ENCODE measurements around the gene PSMG1. TPM values are rescaled to one million over a fixed set of nuclear protein-coding genes. Genes with fewer than 3 reads are reported as not detected.

The PSMG1 gene
- total and polyA plus RNA-seq, 9 of the 15 experiments (the other 6 are each of a cell fraction or from before 2014, with no cell fraction given), result 54.5 to 427 (median 328) TPM

DNA sequence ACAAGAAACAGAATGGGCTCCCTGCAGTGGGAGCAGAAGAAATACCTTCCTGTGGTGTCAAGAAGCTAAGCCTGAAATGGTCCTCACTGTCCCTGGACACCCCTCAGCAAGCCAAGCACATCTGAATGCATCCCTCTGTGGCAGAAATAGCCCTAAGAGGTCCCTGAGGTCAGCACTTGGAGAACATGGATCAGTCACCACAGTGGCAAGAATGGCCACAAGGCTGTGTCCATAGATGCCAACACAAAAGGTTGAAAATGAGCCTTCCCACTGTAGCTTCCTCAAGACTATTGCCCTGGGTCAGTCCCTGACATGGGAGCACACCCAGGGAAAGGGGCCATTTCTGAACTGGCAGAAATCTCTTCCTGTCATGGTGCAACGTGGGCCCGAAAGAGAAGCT lies 27.7 kb downstream of the PSMG1 start:
- intact Hi-C loops (cut with micrococcal nuclease) (no loop called here), in situ Hi-C loops (cut with MboI) (no loop called here)
- Histone ChIP-seq H3K9me3 (replicated peaks; ENCODE audit: control insufficient read depth, insufficient read depth, low read depth, low read length) (no peaks in the 10 kb centered on the region), H3K36me3 (ENCODE audit: control insufficient read depth, insufficient read depth, low read length) (no peaks in the 10 kb centered on the region), H3K79me2 (ENCODE audit: control insufficient read depth, insufficient read depth, low read length) (no peaks in the 10 kb centered on the region), H4K20me1 (replicated peaks; ENCODE audit: control insufficient read depth, insufficient read depth, low read length) (no peaks in the 10 kb centered on the region), H3K27ac (ENCODE audit: extremely low read depth, low read depth, low read length) (no peak overlapping the region), H3K9me1 (ENCODE audit: control insufficient read depth, insufficient read depth, low read length) (no peaks in the 10 kb centered on the region), H3K4me3 (no peak overlapping the region), H3K9ac (ENCODE audit: insufficient read depth in 1 of 2, low read depth in 2 of 2, low read length in 2 of 2) (no peak overlapping the region), H2AFZ (ENCODE audit: low read depth, low read length) (no peak overlapping the region), H3K27me3 (ENCODE audit: control insufficient read depth in 2 of 2, insufficient read depth in 2 of 2, low read length in 2 of 2) (peaks cover 5 to 14% of the 10 kb centered on the region in 2 experiments; a peak in 3 of 5 replicates), H3K4me1 (replicated peaks in 1 of 2; ENCODE audit: control insufficient read depth in 2 of 2, insufficient read depth in 2 of 2, low read length in 2 of 2) (no peaks in the 10 kb centered on the region), H3K4me2 (ENCODE audit: insufficient read depth, low read length) (no peak overlapping the region)
- WGBS (ENCODE audit: insufficient coverage, low coverage, missing lambda C conversion rate), result 5% methylated on average over 2 of the region's 2 CpGs
- ATAC-seq, result no peak
- no peak for DNase-seq (ENCODE audit: extremely low read depth in 1 of 4, low spot score in 3 of 4)
- POLR2A ChIA-PET, result interaction anchor here (0.6 kb wide), 1 partner anchor 16 kb away, joined by 3 read pairs; no protein-coding TSS in a partner anchor
- CTCF ChIA-PET (ENCODE audit: low intra/inter-chr PET ratio), result no interaction called here
- peak; percentile 35 for FAIRE-seq
- BruUV-seq (replicated peaks), result no TSS peak
- TF ChIP-seq ZKSCAN8 (CRISPR knock-in tag; IDR thresholded peaks at IDR 0.05), result no peak
- no peak for TF ChIP-seq MEF2A (IDR thresholded peaks at IDR 0.05; ENCODE audit: control insufficient read depth, low read depth, low read length)
- TF ChIP-seq, protein P1, sequence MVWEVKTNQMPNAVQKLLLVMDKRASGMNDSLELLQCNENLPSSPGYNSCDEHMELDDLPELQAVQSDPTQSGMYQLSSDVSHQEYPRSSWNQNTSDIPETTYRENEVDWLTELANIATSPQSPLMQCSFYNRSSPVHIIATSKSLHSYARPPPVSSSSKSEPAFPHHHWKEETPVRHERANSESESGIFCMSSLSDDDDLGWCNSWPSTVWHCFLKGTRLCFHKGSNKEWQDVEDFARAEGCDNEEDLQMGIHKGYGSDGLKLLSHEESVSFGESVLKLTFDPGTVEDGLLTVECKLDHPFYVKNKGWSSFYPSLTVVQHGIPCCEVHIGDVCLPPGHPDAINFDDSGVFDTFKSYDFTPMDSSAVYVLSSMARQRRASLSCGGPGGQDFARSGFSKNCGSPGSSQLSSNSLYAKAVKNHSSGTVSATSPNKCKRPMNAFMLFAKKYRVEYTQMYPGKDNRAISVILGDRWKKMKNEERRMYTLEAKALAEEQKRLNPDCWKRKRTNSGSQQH (CRISPR knock-in tag; IDR thresholded peaks at IDR 0.05), result no peak
- TF ChIP-seq KAT7 (CRISPR knock-in tag; IDR thresholded peaks at IDR 0.05; ENCODE audit: borderline replicate concordance), result no peak
- TF ChIP-seq, protein P2, sequence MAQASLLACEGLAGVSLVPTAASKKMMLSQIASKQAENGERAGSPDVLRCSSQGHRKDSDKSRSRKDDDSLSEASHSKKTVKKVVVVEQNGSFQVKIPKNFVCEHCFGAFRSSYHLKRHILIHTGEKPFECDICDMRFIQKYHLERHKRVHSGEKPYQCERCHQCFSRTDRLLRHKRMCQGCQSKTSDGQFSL (CRISPR knock-in tag; IDR thresholded peaks at IDR 0.05), result no peak
- TF ChIP-seq, protein P2 (tag; IDR thresholded peaks at IDR 0.05), result no peak
- TF ChIP-seq SMAD4 (CRISPR knock-in tag; conservative IDR thresholded peaks at IDR 0.05), result no peak
- no peak for TF ChIP-seq ZNF134 (CRISPR knock-in tag; conservative IDR thresholded peaks at IDR 0.05)
- no peak for TF ChIP-seq YBX1 (IDR thresholded peaks at IDR 0.05)
- TF ChIP-seq, protein P3, sequence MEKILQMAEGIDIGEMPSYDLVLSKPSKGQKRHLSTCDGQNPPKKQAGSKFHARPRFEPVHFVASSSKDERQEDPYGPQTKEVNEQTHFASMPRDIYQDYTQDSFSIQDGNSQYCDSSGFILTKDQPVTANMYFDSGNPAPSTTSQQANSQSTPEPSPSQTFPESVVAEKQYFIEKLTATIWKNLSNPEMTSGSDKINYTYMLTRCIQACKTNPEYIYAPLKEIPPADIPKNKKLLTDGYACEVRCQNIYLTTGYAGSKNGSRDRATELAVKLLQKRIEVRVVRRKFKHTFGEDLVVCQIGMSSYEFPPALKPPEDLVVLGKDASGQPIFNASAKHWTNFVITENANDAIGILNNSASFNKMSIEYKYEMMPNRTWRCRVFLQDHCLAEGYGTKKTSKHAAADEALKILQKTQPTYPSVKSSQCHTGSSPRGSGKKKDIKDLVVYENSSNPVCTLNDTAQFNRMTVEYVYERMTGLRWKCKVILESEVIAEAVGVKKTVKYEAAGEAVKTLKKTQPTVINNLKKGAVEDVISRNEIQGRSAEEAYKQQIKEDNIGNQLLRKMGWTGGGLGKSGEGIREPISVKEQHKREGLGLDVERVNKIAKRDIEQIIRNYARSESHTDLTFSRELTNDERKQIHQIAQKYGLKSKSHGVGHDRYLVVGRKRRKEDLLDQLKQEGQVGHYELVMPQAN (IDR thresholded peaks at IDR 0.05; ENCODE audit: borderline replicate concordance), result no peak
- no peak for TF ChIP-seq NFIC (IDR thresholded peaks at IDR 0.05)
- TF ChIP-seq SIN3A (IDR thresholded peaks at IDR 0.05; ENCODE audit: borderline replicate concordance in 2 of 2, control insufficient read depth in 1 of 2, low read depth in 2 of 2, low read length in 2 of 2), result no peak
- no peak for TF ChIP-seq ZNF408 (CRISPR knock-in tag; IDR thresholded peaks at IDR 0.05; ENCODE audit: low read depth)
- TF ChIP-seq, protein P4, sequence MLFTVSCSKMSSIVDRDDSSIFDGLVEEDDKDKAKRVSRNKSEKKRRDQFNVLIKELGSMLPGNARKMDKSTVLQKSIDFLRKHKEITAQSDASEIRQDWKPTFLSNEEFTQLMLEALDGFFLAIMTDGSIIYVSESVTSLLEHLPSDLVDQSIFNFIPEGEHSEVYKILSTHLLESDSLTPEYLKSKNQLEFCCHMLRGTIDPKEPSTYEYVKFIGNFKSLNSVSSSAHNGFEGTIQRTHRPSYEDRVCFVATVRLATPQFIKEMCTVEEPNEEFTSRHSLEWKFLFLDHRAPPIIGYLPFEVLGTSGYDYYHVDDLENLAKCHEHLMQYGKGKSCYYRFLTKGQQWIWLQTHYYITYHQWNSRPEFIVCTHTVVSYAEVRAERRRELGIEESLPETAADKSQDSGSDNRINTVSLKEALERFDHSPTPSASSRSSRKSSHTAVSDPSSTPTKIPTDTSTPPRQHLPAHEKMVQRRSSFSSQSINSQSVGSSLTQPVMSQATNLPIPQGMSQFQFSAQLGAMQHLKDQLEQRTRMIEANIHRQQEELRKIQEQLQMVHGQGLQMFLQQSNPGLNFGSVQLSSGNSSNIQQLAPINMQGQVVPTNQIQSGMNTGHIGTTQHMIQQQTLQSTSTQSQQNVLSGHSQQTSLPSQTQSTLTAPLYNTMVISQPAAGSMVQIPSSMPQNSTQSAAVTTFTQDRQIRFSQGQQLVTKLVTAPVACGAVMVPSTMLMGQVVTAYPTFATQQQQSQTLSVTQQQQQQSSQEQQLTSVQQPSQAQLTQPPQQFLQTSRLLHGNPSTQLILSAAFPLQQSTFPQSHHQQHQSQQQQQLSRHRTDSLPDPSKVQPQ (CRISPR knock-in tag; IDR thresholded peaks at IDR 0.05; ENCODE audit: borderline replicate concordance), result no peak
- TF ChIP-seq ZC3H4 (CRISPR knock-in tag; IDR thresholded peaks at IDR 0.05; ENCODE audit: borderline replicate concordance), result no peak
